HepG2 (cell line): ENCODE data around the gene FAM89B. TPM values are rescaled to one million over a fixed set of nuclear protein-coding genes. Genes with fewer than 3 reads are reported as not detected.

ENCODE experiments used
- ATAC-seq: fragments of 200-7000 bp; cut with Tn5 transposase; 3 replicates; pipeline ENCODE4 v1.9.1; 2020; ENCODE audit warnings: mild to moderate bottlenecking, moderate library complexity
- BruUV-seq: library from RNA; stranded (reverse); fragments of 400-500 nt; replicated peaks from 2 replicates; lab custom pipeline; 2021; lab: Mats Ljungman, UMichigan
- CTCF ChIA-PET: fragments of 300-600 bp; formaldehyde crosslinking; extraction: SDS; loops from one replicate; lab custom pipeline; 2021; ENCODE audit warnings: low total read pairs, inconsistent platforms, low intra/inter-chr PET ratio; lab: Yijun Ruan, JAX
- POLR2A ChIA-PET: fragments of 350-600 bp; sonication (Branson Sonifier 250); formaldehyde crosslinking; loops from one replicate; lab custom pipeline; 2020; ENCODE audit warnings: antibody characterized with exemption, inconsistent platforms; lab: Yijun Ruan, JAX
- DNase-seq: peaks from one replicate; pipeline ENCODE4 v3.0.0-alpha.2; 2015; ENCODE audit warnings: low spot score
- FAIRE-seq: peaks from 3 replicates; lab custom pipeline; 2011; peaks lifted over from hg19 to GRCh38; lab: Jason Lieb, UNC
- H2AFZ ChIP-seq: one replicate; pipeline ENCODE4 v1.6.1; 2011; ENCODE audit warnings: low read length, inconsistent platforms
- H3K27ac ChIP-seq: fragments of 300-600 bp; 3 replicates; pipeline ENCODE4 v1.8.0; 2011; ENCODE audit warnings: mixed run types, mild to moderate bottlenecking, mixed read lengths, low read length, inconsistent platforms; ENCODE audit not compliant: insufficient read depth; ENCODE audit errors: extremely low read length
- H3K27me3 ChIP-seq, 2 experiments: fragments of 200-600 bp in 1 of 2; 2 replicates in 1 of 2; 3 replicates in 1 of 2; pipeline versions ENCODE4 v1.6.0 to v1.8.0; 2011; ENCODE audit warnings: low read length in 2 of 2, mild to moderate bottlenecking in 2 of 2, moderate library complexity in 2 of 2, inconsistent platforms in 1 of 2; ENCODE audit not compliant: insufficient read depth in 2 of 2, control insufficient read depth in 1 of 2
- H3K36me3 ChIP-seq, 2 experiments: fragments of 200-600 bp in 1 of 2; replicated peaks in 1 of 2; 2 replicates in 1 of 2; 3 replicates in 1 of 2; pipeline versions ENCODE4 v1.5.1 to v1.8.0; 2011; ENCODE audit warnings: low read length in 2 of 2, inconsistent platforms in 1 of 2; ENCODE audit not compliant: insufficient read depth in 2 of 2, control insufficient read depth in 1 of 2
- H3K4me1 ChIP-seq: 2 replicates; pipeline ENCODE4 v1.5.1; 2012; ENCODE audit warnings: low read length, inconsistent platforms; ENCODE audit not compliant: insufficient read depth
- H3K4me2 ChIP-seq: 2 replicates; pipeline ENCODE4 v1.6.0; 2011; ENCODE audit warnings: low read depth, low read length, inconsistent platforms
- H3K4me3 ChIP-seq, 3 experiments: fragments of 200-600 bp in 1 of 3; sonication (generic), shearing (Covaris generic) in 1 of 3; replicated peaks in 1 of 3; 2 replicates each; pipeline ENCODE4 v1.5.1; 2011 to 2016; ENCODE audit warnings: low read length in 3 of 3, inconsistent platforms in 2 of 3, low read depth in 2 of 3, mild to moderate bottlenecking in 2 of 3, control low read depth in 1 of 3, mixed read lengths in 1 of 3; ENCODE audit not compliant: insufficient read depth in 1 of 3
- H3K79me2 ChIP-seq: one replicate; pipeline ENCODE4 v1.6.1; 2011; ENCODE audit warnings: low read length, inconsistent platforms; ENCODE audit not compliant: insufficient read depth
- H3K9ac ChIP-seq: 2 replicates; pipeline ENCODE4 v1.6.0; 2011; ENCODE audit warnings: mild to moderate bottlenecking, low read depth, low read length, inconsistent platforms; ENCODE audit not compliant: insufficient read depth
- H3K9me3 ChIP-seq: 2 replicates; pipeline ENCODE4 v1.5.1; 2012; ENCODE audit warnings: mild to moderate bottlenecking, low read length
- H4K20me1 ChIP-seq: 2 replicates; pipeline ENCODE4 v1.6.0; 2011; ENCODE audit warnings: inconsistent platforms, mild to moderate bottlenecking, low read length, moderate library complexity; ENCODE audit not compliant: insufficient read depth
- DPF2 ChIP-seq: sonication (generic); formaldehyde crosslinking; IDR thresholded peaks from 2 replicates; pipeline ENCODE4 v1.4.0; 2020; ENCODE audit warnings: mild to moderate bottlenecking, low read depth, missing genetic modification reagents, borderline replicate concordance
- GABPB1 ChIP-seq: IDR thresholded peaks from 2 replicates; pipeline ENCODE4 v1.6.1; 2016; ENCODE audit warnings: mild to moderate bottlenecking, missing genetic modification reagents, moderate library complexity, missing compliant biosample characterization
- HES4 ChIP-seq: sonication (generic); formaldehyde crosslinking; IDR thresholded peaks from 2 replicates; pipeline ENCODE4 v1.9.0; 2021; ENCODE audit warnings: mild to moderate bottlenecking, missing genetic modification reagents, borderline replicate concordance
- KAT7 ChIP-seq: IDR thresholded peaks from 2 replicates; pipeline ENCODE4 v1.6.1; 2018; ENCODE audit warnings: borderline replicate concordance, missing compliant biosample characterization
- KDM3A ChIP-seq: IDR thresholded peaks from 2 replicates; pipeline ENCODE4 v1.6.1; 2018; ENCODE audit warnings: low read depth, missing compliant biosample characterization
- MAX ChIP-seq: IDR thresholded peaks from 2 replicates; pipeline ENCODE4 v1.6.1; 2012; ENCODE audit warnings: inconsistent platforms
- TFAP4 ChIP-seq: sonication (generic); IDR thresholded peaks from 2 replicates; pipeline ENCODE4 v1.6.1; 2016; ENCODE audit warnings: low read depth, borderline replicate concordance
- TOPORS ChIP-seq: sonication (generic); formaldehyde crosslinking; IDR thresholded peaks from 2 replicates; pipeline ENCODE4 v1.8.0; 2023; ENCODE audit warnings: mild to moderate bottlenecking, missing genetic modification reagents
- ZNF142 ChIP-seq: sonication (generic); formaldehyde crosslinking; IDR thresholded peaks from 2 replicates; pipeline ENCODE4 v1.4.0; 2020; ENCODE audit warnings: missing genetic modification reagents
- ZNF180 ChIP-seq: sonication (generic); formaldehyde crosslinking; IDR thresholded peaks from 2 replicates; pipeline ENCODE4 v1.4.0; 2020; ENCODE audit warnings: low read depth, missing genetic modification reagents, borderline replicate concordance
- ZNF263 ChIP-seq: sonication (generic); formaldehyde crosslinking; IDR thresholded peaks from 2 replicates; pipeline ENCODE4 v1.4.0; 2020; ENCODE audit warnings: missing genetic modification reagents
- ZNF3 ChIP-seq: IDR thresholded peaks from 2 replicates; pipeline ENCODE4 v1.7.0; 2017; ENCODE audit warnings: inconsistent platforms
- ZNF605 ChIP-seq: sonication (generic); formaldehyde crosslinking; IDR thresholded peaks from 2 replicates; pipeline ENCODE4 v1.8.0; 2022; ENCODE audit warnings: mild to moderate bottlenecking, missing genetic modification reagents
- ZNF652 ChIP-seq: IDR thresholded peaks from 2 replicates; pipeline ENCODE4 v1.6.1; 2016; ENCODE audit warnings: low read depth, borderline replicate concordance
- WGBS: methylation state at CpG from one replicate; pipeline ENCODE4 v1.1.6; 2017; ENCODE audit warnings: low lambda C conversion rate; 5-methylcytosine and 5-hydroxymethylcytosine counted together
- in situ Hi-C: cut with HindIII; loops from 2 replicates; pipeline ENCODE4 v1.10.0; 2017; ENCODE audit warnings: low pct_unique_long_range_greater_than_20kb; ENCODE audit not compliant: extremely low pct_ligation_motif_present
- intact Hi-C: fragments of 100-400 bp; cut with micrococcal nuclease; formaldehyde crosslinking; loops from one replicate; pipeline ENCODE4 v1.10.0; 2022; ENCODE audit not compliant: unreplicated experiment
- polyA plus RNA-seq, 8 experiments: library from polyadenylated mRNA; depleted of rRNA in 3 of 8; stranded (reverse) in 7 of 8; unstranded in 1 of 8; fragments of >200 nt; fragmentation: Illumina TruSeq in 4 of 8; extraction: Trizol in 4 of 8; gene quantifications; 2 replicates each; pipeline versions ENCODE4 v1.2.1 to v1.2.3, GENCODE V29; 2011 to 2016; ENCODE audit warnings: low read depth in 4 of 8, missing spikeins in 1 of 8, mixed read lengths in 1 of 8; ENCODE audit not compliant: insufficient read depth in 1 of 8
- total RNA-seq, 5 experiments: library from RNA; depleted of rRNA; stranded (reverse); fragments of >200 nt; fragmentation: Illumina TruSeq; extraction: Trizol; gene quantifications; 2 replicates each; pipeline ENCODE4 v1.2.3, GENCODE V29; 2016; ENCODE audit warnings: low read depth in 1 of 5
- TF ChIP-seq, protein P1 (sequence below): sonication (generic); formaldehyde crosslinking; IDR thresholded peaks from 2 replicates; pipeline ENCODE4 v1.8.1; 2022; ENCODE audit warnings: low read depth, mild to moderate bottlenecking, missing genetic modification reagents

Gene FAM89B
- total and polyA plus RNA-seq, 2 of the 13 experiments (the other 11 are each of a cell fraction or from before 2014, with no cell fraction given), result 5.7 to 8.0 TPM

GRCh38 chr11:65577756-65578109 lies 5.4 kb downstream of the FAM89B start:
- ATAC-seq (no peak), FAIRE-seq (no peak), DNase-seq (no peak)
- Histone ChIP-seq H3K4me2 (peak overlapping the region; percentile 89), H4K20me1 (no peaks in the 10 kb centered on the region), H3K9me3 (no peaks in the 10 kb centered on the region), H3K27me3 (no peaks in the 10 kb centered on the region), H2AFZ (no peak overlapping the region), H3K9ac (peak overlapping the region; percentile 71; the same call in 1 of the 2 replicates), H3K27ac (no peak overlapping the region)
- in situ Hi-C loops (loop anchor here (5.0 kb wide), 1 partner anchor 35 kb away; the partner anchor contains the start of gene MAP3K11), intact Hi-C loops (no loop called here)
- BruUV-seq, result no TSS peak
- TF ChIP-seq ZNF652 (CRISPR knock-in tag), result 0 out of 2 replicates have a peak, but pooled peaks have one; percentile 55
- TF ChIP-seq KAT7 (CRISPR knock-in tag), result no peak
- TF ChIP-seq TOPORS, result no peak
- TF ChIP-seq KDM3A, result no peak
- TF ChIP-seq DPF2 (CRISPR knock-in tag), result no peak
- no peak for TF ChIP-seq ZNF142 (CRISPR knock-in tag)
- TF ChIP-seq ZNF263, result no peak
- TF ChIP-seq GABPB1 (CRISPR knock-in tag), result peak; percentile 7; the same call in 1 of the 2 replicates
- TF ChIP-seq ZNF605 (CRISPR knock-in tag), result peak; percentile 11; the same call in 1 of the 2 replicates
- no peak for TF ChIP-seq HES4 (CRISPR knock-in tag)
- no peak for TF ChIP-seq ZNF180 (CRISPR knock-in tag)
- TF ChIP-seq, protein P1, sequence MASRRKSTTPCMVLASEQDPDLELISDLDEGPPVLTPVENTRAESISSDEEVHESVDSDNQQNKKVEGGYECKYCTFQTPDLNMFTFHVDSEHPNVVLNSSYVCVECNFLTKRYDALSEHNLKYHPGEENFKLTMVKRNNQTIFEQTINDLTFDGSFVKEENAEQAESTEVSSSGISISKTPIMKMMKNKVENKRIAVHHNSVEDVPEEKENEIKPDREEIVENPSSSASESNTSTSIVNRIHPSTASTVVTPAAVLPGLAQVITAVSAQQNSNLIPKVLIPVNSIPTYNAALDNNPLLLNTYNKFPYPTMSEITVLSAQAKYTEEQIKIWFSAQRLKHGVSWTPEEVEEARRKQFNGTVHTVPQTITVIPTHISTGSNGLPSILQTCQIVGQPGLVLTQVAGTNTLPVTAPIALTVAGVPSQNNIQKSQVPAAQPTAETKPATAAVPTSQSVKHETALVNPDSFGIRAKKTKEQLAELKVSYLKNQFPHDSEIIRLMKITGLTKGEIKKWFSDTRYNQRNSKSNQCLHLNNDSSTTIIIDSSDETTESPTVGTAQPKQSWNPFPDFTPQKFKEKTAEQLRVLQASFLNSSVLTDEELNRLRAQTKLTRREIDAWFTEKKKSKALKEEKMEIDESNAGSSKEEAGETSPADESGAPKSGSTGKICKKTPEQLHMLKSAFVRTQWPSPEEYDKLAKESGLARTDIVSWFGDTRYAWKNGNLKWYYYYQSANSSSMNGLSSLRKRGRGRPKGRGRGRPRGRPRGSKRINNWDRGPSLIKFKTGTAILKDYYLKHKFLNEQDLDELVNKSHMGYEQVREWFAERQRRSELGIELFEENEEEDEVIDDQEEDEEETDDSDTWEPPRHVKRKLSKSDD (CRISPR knock-in tag), result no peak
- TF ChIP-seq MAX, result no peak
- TF ChIP-seq TFAP4, result no peak
- no peak for TF ChIP-seq ZNF3 (CRISPR knock-in tag)
- TF ChIP-seq, all 625 proteins: peak for 3
- peaks cover 1% of the 10 kb centered on the region for H3K79me2 ChIP-seq
- H3K4me3 ChIP-seq, result peak overlapping the region in 2 of 3 experiments; percentile 73 to 77; a peak in 3 of 6 replicates
- ChIA-PET CTCF (no interaction called here), POLR2A (interaction anchor here (0.8 to 2.1 kb wide), 8 partner anchors 8 to 159 kb away, joined by 3 to 11 read pairs (median 6); partner anchors contain the start of gene MAP3K11)
- peaks cover 2 to 9% of the 10 kb centered on the region in 2 experiments; a peak in 2 of 5 replicates for H3K36me3 ChIP-seq
- WGBS, result 0% methylated on average over 1 of the region's 8 CpGs
- H3K4me1 ChIP-seq, result peaks cover 44% of the 10 kb centered on the region
